ENCODE measurements around the gene SERPINB2. TPM values are rescaled to one million over a fixed set of nuclear protein-coding genes. Genes with fewer than 3 reads are reported as not detected.

The SERPINB2 gene
- total RNA-seq, 1 donor from 2014 or later: not detected

- no peak for TF ChIP-seq CTCF (IDR thresholded peaks at IDR 0.05; ENCODE audit: partially characterized antibody, unreplicated experiment)
- DNase-seq: no peak
- Mint-ChIP-seq H3K4me3 (ENCODE audit: unreplicated experiment) (no peak overlapping the region), H3K27me3 (ENCODE audit: unreplicated experiment) (no peaks in the 10 kb centered on the region), H3K4me1 (ENCODE audit: low read depth, unreplicated experiment) (no peaks in the 10 kb centered on the region), H3K27ac (ENCODE audit: unreplicated experiment) (no peak overlapping the region), H3K36me3 (ENCODE audit: unreplicated experiment) (no peaks in the 10 kb centered on the region), H3K9me3 (ENCODE audit: unreplicated experiment) (no peaks in the 10 kb centered on the region)
Observed at GRCh38 chr18:63878343-63878742, 9.2 kb upstream of the SERPINB2 start.

- no peak for DNase-seq
- Mint-ChIP-seq H3K36me3 (ENCODE audit: unreplicated experiment) (no peaks in the 10 kb centered on the region), H3K9me3 (ENCODE audit: unreplicated experiment) (no peaks in the 10 kb centered on the region), H3K4me3 (ENCODE audit: unreplicated experiment) (no peak overlapping the region), H3K27me3 (ENCODE audit: unreplicated experiment) (no peaks in the 10 kb centered on the region), H3K4me1 (ENCODE audit: low read depth, unreplicated experiment) (no peaks in the 10 kb centered on the region), H3K27ac (ENCODE audit: unreplicated experiment) (no peak overlapping the region)
- no peak for TF ChIP-seq CTCF (IDR thresholded peaks at IDR 0.05; ENCODE audit: partially characterized antibody, unreplicated experiment)
Observed at GRCh38 chr18:63878925-63879324, 8.6 kb upstream of the SERPINB2 start.

GRCh38 chr18:63879709-63880108, 7.8 kb upstream of the SERPINB2 start:
- Mint-ChIP-seq H3K9me3 (ENCODE audit: unreplicated experiment) (no peaks in the 10 kb centered on the region), H3K4me1 (ENCODE audit: low read depth, unreplicated experiment) (no peaks in the 10 kb centered on the region), H3K27ac (ENCODE audit: unreplicated experiment) (no peak overlapping the region), H3K4me3 (ENCODE audit: unreplicated experiment) (no peak overlapping the region), H3K27me3 (ENCODE audit: unreplicated experiment) (no peaks in the 10 kb centered on the region), H3K36me3 (ENCODE audit: unreplicated experiment) (no peaks in the 10 kb centered on the region)
- no peak for TF ChIP-seq CTCF (IDR thresholded peaks at IDR 0.05; ENCODE audit: partially characterized antibody, unreplicated experiment)
- no peak for DNase-seq

GRCh38 chr18:63881851-63882250, 5.7 kb upstream of the SERPINB2 start:
- H3K27ac Mint-ChIP-seq (ENCODE audit: unreplicated experiment): no peak overlapping the region
- no peak for DNase-seq
- no peaks in the 10 kb centered on the region for H3K27me3 Mint-ChIP-seq (ENCODE audit: unreplicated experiment)
- H3K36me3 Mint-ChIP-seq (ENCODE audit: unreplicated experiment): no peaks in the 10 kb centered on the region
- H3K4me1 Mint-ChIP-seq (ENCODE audit: low read depth, unreplicated experiment): no peaks in the 10 kb centered on the region
- no peak for TF ChIP-seq CTCF (IDR thresholded peaks at IDR 0.05; ENCODE audit: partially characterized antibody, unreplicated experiment)
- H3K4me3 Mint-ChIP-seq (ENCODE audit: unreplicated experiment): no peak overlapping the region
- H3K9me3 Mint-ChIP-seq (ENCODE audit: unreplicated experiment): peaks cover 1% of the 10 kb centered on the region

- H3K9me3 Mint-ChIP-seq (ENCODE audit: unreplicated experiment): peaks cover 1% of the 10 kb centered on the region
- no peaks in the 10 kb centered on the region for H3K4me1 Mint-ChIP-seq (ENCODE audit: low read depth, unreplicated experiment)
- no peaks in the 10 kb centered on the region for H3K36me3 Mint-ChIP-seq (ENCODE audit: unreplicated experiment)
- no peak for TF ChIP-seq CTCF (IDR thresholded peaks at IDR 0.05; ENCODE audit: partially characterized antibody, unreplicated experiment)
- no peak for DNase-seq
- no peak overlapping the region for H3K4me3 Mint-ChIP-seq (ENCODE audit: unreplicated experiment)
- H3K27me3 Mint-ChIP-seq (ENCODE audit: unreplicated experiment): no peaks in the 10 kb centered on the region
- H3K27ac Mint-ChIP-seq (ENCODE audit: unreplicated experiment): no peak overlapping the region
Observed at GRCh38 chr18:63882333-63883141, 5.0 kb upstream of the SERPINB2 start.

Data from glutamatergic neuron (in vitro differentiated cells).